Measurements from ENCODE around the gene FOXL2NB.

FOXL2NB gene

DNA sequence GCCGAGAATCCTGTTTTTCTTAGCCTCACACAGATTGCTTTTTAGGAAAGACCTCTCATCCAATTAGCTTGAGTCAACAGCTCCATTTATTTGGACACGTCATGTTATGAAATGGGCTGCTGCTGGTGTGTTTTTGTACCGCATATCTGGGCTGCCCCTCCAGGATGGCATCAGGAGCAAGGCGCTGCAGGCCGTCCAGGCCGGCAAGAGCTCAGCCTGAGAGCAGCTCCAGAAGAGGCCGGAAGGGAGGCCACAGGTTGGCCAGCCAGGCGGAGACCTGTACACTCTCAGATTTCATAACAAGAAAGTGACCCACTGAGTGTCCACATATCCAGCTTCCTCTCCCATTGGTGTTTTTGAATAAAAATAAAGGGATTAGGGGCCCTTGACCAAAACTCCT lies 28.3 kb downstream of the FOXL2NB start:
- H3K27me3 ChIP-seq (ENCODE audit: insufficient read depth, low read length), result no peaks in the 10 kb centered on the region
- no peak overlapping the region for H3K9ac ChIP-seq (ENCODE audit: low read depth, low read length)
- no peak overlapping the region for H3K4me3 ChIP-seq (ENCODE audit: low read length)
- H3K9me3 ChIP-seq (ENCODE audit: insufficient read depth, low read depth, low read length), result no peaks in the 10 kb centered on the region
- no peaks in the 10 kb centered on the region for H3K4me1 ChIP-seq (ENCODE audit: insufficient read depth, low read length)
- 91% methylated on average over 8 of the region's 8 CpGs for WGBS
- H3K36me3 ChIP-seq (ENCODE audit: insufficient read depth, low read length), result no peaks in the 10 kb centered on the region
- no peak overlapping the region for H3K27ac ChIP-seq (ENCODE audit: low read depth, low read length)

DNA sequence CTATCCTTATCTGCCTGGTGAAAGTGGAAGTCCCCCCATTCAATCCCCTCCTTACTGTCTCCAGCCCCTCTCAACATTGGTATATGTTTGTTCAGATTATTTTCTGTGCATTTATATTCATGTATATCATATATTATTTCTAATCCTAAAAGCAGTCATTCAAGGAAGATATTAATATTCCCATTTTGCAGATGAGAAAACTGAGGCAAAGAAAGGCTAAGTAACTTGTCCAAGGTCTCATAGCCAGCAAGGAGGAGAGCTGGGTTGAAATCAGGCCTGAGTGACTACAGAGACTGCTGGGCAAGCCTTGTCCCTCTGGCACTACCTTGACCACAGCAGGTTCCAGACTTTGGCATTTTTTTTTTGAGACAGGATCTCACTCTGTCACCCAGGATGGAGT lies 29.0 kb downstream of the FOXL2NB start:
- Histone ChIP-seq H3K27ac (ENCODE audit: low read depth, low read length) (no peak overlapping the region), H3K9ac (ENCODE audit: low read depth, low read length) (no peak overlapping the region), H3K27me3 (ENCODE audit: insufficient read depth, low read length) (no peaks in the 10 kb centered on the region), H3K36me3 (ENCODE audit: insufficient read depth, low read length) (no peaks in the 10 kb centered on the region), H3K4me3 (ENCODE audit: low read length) (no peak overlapping the region), H3K9me3 (ENCODE audit: insufficient read depth, low read depth, low read length) (no peaks in the 10 kb centered on the region), H3K4me1 (ENCODE audit: insufficient read depth, low read length) (no peaks in the 10 kb centered on the region)

DNA sequence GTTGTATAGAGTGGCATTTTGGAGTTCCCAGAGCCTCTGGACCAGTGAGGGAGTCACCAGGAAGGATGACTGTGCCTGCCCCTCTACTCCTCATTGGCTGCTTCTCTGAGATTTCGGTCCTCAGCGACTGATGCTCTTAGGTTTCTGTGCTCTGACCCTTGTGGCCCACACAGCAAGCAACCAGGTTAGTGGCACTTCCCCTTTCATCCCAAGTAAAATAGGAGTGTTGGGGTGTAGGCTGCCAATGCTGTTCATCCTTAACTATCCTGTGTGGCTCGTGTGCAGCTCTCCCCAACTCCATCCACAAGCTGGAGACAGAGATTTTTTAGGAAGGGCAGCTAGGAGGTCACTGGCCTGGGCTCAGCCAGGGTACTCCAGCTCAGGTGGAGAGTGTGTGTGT lies 37.8 kb downstream of the FOXL2NB start:
- Histone ChIP-seq H3K27ac (ENCODE audit: low read depth, low read length) (no peak overlapping the region), H3K9me3 (ENCODE audit: insufficient read depth, low read depth, low read length) (no peaks in the 10 kb centered on the region)
- 50% methylated on average over 3 of the region's 3 CpGs for WGBS

DNA sequence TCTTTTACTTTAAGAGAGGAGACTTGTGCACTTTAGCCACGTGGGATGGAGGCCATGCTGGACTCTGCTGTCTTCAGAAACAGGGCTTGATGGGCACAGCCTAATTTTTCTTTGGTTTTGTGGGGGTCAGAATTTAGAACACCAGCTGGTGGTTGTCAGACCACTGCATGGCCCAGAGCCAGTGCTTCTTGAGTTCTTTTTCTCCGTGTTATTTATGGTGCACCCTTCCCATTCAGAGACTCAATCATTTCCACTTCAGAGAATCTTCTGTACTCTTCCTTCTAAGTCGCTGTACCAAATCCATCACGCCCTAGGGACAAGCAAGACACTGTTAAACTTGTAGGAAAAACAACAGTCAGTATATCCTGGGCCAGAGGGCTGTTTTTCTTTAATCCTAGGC lies 38.9 kb downstream of the FOXL2NB start:
- Histone ChIP-seq H3K27me3 (ENCODE audit: insufficient read depth, low read length) (no peaks in the 10 kb centered on the region), H3K9me3 (ENCODE audit: insufficient read depth, low read depth, low read length) (no peaks in the 10 kb centered on the region), H3K27ac (ENCODE audit: low read depth, low read length) (no peak overlapping the region), H3K36me3 (ENCODE audit: insufficient read depth, low read length) (no peaks in the 10 kb centered on the region), H3K4me3 (ENCODE audit: low read length) (no peak overlapping the region), H3K4me1 (ENCODE audit: insufficient read depth, low read length) (no peaks in the 10 kb centered on the region), H3K9ac (ENCODE audit: low read depth, low read length) (no peak overlapping the region)
- WGBS, result 89% methylated on average over 4 of the region's 4 CpGs

More for the DNA sequence above, 37.8 kb downstream of the FOXL2NB start:
- Histone ChIP-seq H3K27me3 (ENCODE audit: insufficient read depth, low read length) (no peaks in the 10 kb centered on the region), H3K4me3 (ENCODE audit: low read length) (no peak overlapping the region), H3K36me3 (ENCODE audit: insufficient read depth, low read length) (no peaks in the 10 kb centered on the region), H3K9ac (ENCODE audit: low read depth, low read length) (no peak overlapping the region), H3K4me1 (ENCODE audit: insufficient read depth, low read length) (no peaks in the 10 kb centered on the region)

DNA sequence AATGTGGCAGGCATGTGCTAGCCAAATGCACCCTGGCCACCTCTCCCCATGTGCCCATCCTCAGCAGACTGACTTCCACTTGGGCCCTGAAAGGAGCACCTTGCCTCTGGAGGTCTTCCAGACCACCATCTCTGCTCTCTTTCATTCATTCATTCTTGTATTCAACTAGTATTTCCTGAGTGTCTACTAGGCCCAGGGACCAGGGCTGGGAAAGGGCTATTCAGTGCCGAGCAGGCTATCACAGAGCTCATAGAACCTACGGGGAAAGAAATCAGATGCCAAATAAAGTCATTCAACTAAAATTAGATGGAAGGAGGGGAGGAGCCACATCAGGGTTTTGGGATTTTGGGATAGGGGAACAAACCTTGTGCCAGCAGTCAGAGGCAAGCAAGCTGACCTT lies 40.2 kb downstream of the FOXL2NB start:
- H3K9ac ChIP-seq (ENCODE audit: low read depth, low read length), result no peak overlapping the region
- 93% methylated on average over 2 of the region's 2 CpGs for WGBS
- no peaks in the 10 kb centered on the region for H3K4me1 ChIP-seq (ENCODE audit: insufficient read depth, low read length)
- H3K27ac ChIP-seq (ENCODE audit: low read depth, low read length), result no peak overlapping the region
- H3K9me3 ChIP-seq (ENCODE audit: insufficient read depth, low read depth, low read length), result no peaks in the 10 kb centered on the region
- no peak overlapping the region for H3K4me3 ChIP-seq (ENCODE audit: low read length)
- H3K36me3 ChIP-seq (ENCODE audit: insufficient read depth, low read length), result no peaks in the 10 kb centered on the region
- no peaks in the 10 kb centered on the region for H3K27me3 ChIP-seq (ENCODE audit: insufficient read depth, low read length)

DNA sequence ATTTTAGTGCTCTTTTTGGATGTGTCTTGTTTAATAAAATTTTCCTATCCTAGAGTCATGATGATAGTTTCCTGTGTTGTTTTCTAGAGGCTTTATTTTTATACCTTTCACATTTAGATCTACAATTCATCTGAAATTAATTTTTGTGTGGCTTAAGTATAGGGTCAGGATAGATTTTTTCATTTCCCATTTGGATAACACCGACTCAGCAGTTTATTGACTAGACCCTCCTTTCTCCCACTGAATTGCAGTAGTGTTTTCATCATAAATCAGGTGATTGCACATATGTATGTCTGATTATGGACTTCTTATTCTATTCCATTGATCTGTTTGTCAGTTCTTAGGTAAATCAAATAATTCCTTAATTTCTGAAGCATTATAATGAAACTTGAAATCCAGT lies 48.7 kb downstream of the FOXL2NB start:
- Histone ChIP-seq H3K36me3 (ENCODE audit: insufficient read depth, low read length) (no peaks in the 10 kb centered on the region), H3K9me3 (ENCODE audit: insufficient read depth, low read depth, low read length) (no peaks in the 10 kb centered on the region), H3K27ac (ENCODE audit: low read depth, low read length) (no peak overlapping the region), H3K4me3 (ENCODE audit: low read length) (no peak overlapping the region), H3K9ac (ENCODE audit: low read depth, low read length) (no peak overlapping the region), H3K27me3 (ENCODE audit: insufficient read depth, low read length) (peaks cover 7% of the 10 kb centered on the region; the same call in 1 of the 2 replicates), H3K4me1 (ENCODE audit: insufficient read depth, low read length) (no peaks in the 10 kb centered on the region)
- 83% methylated on average over 1 of the region's 1 CpG for WGBS
